Stimulated activated naive CD8-positive, alpha-beta T cell treated with anti-CD3 and anti-CD28 coated beads, Interleukin-15, Interleukin-2, amounts not matched to agents 100 ng/mL and 50 ng/mL, for 24 hours (primary cell): ENCODE data around the gene CHI3L1.

Experiments
- H3K27ac Mint-ChIP-seq: one replicate; pipeline ENCODE4 v1.8.0; 2021; ENCODE audit warnings: mild to moderate bottlenecking, mixed read lengths
- H3K27me3 Mint-ChIP-seq: one replicate; pipeline ENCODE4 v1.8.0; 2021; ENCODE audit warnings: mixed read lengths
- H3K36me3 Mint-ChIP-seq: one replicate; pipeline ENCODE4 v1.8.0; 2021; ENCODE audit warnings: low read depth, mixed read lengths
- H3K4me1 Mint-ChIP-seq: one replicate; pipeline ENCODE4 v1.8.0; 2021; ENCODE audit warnings: low read depth, mixed read lengths
- H3K4me3 Mint-ChIP-seq: one replicate; pipeline ENCODE4 v1.8.0; 2021; ENCODE audit warnings: mild to moderate bottlenecking, mixed read lengths
- H3K9me3 Mint-ChIP-seq: one replicate; pipeline ENCODE4 v1.8.0; 2021; ENCODE audit warnings: mixed read lengths

Gene CHI3L1

GRCh38 chr1:203147376-203147775, 39.1 kb downstream of the CHI3L1 start:
- no peaks in the 10 kb centered on the region for H3K36me3 Mint-ChIP-seq
- no peak overlapping the region for H3K4me3 Mint-ChIP-seq
- H3K27me3 Mint-ChIP-seq, result no peaks in the 10 kb centered on the region
- no peak overlapping the region for H3K27ac Mint-ChIP-seq
- H3K4me1 Mint-ChIP-seq, result no peaks in the 10 kb centered on the region
- H3K9me3 Mint-ChIP-seq, result no peaks in the 10 kb centered on the region

DNA sequence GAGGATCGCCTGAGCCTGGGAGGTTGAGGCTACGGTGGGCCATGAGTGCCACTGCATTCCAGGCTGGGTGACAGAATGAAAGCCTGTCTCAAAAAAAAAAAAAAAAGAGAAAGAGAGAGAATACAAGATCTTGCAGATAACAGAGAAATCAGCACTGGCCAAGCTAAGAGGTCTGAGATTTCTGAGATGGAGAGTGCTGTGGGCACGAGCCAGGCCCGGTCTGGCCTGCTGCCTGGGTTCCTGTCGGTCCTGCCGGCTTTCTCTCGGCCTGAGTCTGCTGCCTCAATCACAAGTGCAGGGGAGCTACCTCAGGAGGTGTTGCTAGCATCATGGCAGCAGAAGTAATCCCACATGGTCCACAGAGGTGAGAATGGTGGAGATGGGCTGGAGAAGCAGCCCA, 40.0 kb downstream of the CHI3L1 start:
- no peaks in the 10 kb centered on the region for H3K9me3 Mint-ChIP-seq
- no peaks in the 10 kb centered on the region for H3K4me1 Mint-ChIP-seq
- H3K27me3 Mint-ChIP-seq, result no peaks in the 10 kb centered on the region
- no peak overlapping the region for H3K27ac Mint-ChIP-seq
- H3K36me3 Mint-ChIP-seq, result no peaks in the 10 kb centered on the region
- H3K4me3 Mint-ChIP-seq, result no peak overlapping the region

DNA sequence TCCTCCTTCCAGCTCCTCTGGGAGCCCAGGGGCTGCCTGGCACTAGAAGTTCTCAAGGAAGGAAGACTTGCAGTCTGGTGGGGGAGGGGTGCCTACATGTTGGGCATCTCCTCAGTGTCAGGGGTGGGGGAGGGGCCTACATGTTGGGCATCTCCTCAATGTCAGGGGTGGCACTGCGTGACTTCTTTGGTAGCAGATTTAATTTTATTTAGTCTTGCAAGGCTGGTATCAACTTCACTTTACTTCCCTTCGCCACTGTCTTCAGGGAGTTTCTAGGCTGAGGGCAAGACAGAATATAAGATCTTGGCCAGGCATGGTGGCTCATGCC, 40.5 kb downstream of the CHI3L1 start:
- Mint-ChIP-seq H3K9me3 (no peaks in the 10 kb centered on the region), H3K27ac (no peak overlapping the region), H3K27me3 (no peaks in the 10 kb centered on the region), H3K4me1 (no peaks in the 10 kb centered on the region), H3K4me3 (no peak overlapping the region), H3K36me3 (no peaks in the 10 kb centered on the region)

DNA sequence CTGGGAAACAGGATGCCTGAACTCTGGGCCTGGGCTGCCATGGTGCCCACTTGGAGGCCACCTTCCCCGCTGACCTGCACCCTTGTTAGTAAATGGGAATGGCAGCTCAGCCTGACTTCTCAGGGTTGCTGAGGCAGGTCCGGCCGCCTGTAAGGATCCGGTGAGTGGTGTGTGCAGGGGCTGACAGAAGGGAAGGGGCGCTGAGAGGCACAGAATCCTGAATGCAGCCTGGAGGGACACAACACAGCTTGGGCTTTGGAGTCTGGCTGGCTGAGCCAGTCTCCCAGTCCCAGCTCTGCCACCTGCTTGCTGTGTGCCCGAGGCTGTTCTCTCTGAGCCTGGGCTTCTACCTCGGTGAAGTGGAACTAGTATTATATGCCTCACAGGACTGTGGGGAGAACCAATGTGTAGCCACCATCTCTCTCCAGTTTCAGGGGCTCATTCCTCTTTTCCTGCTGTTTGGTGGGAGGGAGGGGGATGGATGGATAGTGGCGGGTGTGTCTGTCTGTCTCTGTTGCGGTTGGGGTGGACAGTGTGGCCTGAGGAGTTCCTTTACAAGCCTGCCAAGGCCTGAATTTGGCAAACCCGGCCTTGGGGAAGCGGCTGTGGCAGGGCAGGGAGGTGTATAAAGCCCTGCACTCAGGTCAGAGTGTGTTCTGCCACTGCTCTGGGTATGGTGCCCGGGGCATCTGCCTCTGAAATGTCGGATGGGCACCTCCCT, 41.0 kb downstream of the CHI3L1 start:
- no peaks in the 10 kb centered on the region for H3K4me1 Mint-ChIP-seq
- no peaks in the 10 kb centered on the region for H3K9me3 Mint-ChIP-seq
- H3K4me3 Mint-ChIP-seq, result no peak overlapping the region
- H3K27me3 Mint-ChIP-seq, result no peaks in the 10 kb centered on the region
- H3K27ac Mint-ChIP-seq, result no peak overlapping the region
- H3K36me3 Mint-ChIP-seq, result no peaks in the 10 kb centered on the region

GRCh38 chr1:203144661-203145060, 41.8 kb downstream of the CHI3L1 start:
- Mint-ChIP-seq H3K9me3 (no peaks in the 10 kb centered on the region), H3K27ac (no peak overlapping the region), H3K4me1 (no peaks in the 10 kb centered on the region), H3K36me3 (no peaks in the 10 kb centered on the region), H3K4me3 (no peak overlapping the region), H3K27me3 (no peaks in the 10 kb centered on the region)

- no peaks in the 10 kb centered on the region for H3K36me3 Mint-ChIP-seq
- H3K4me3 Mint-ChIP-seq, result no peak overlapping the region
- H3K27me3 Mint-ChIP-seq, result no peaks in the 10 kb centered on the region
- no peaks in the 10 kb centered on the region for H3K9me3 Mint-ChIP-seq
- H3K27ac Mint-ChIP-seq, result no peak overlapping the region
- H3K4me1 Mint-ChIP-seq, result no peaks in the 10 kb centered on the region
Observed at GRCh38 chr1:203143641-203144040, 42.9 kb downstream of the CHI3L1 start.

DNA sequence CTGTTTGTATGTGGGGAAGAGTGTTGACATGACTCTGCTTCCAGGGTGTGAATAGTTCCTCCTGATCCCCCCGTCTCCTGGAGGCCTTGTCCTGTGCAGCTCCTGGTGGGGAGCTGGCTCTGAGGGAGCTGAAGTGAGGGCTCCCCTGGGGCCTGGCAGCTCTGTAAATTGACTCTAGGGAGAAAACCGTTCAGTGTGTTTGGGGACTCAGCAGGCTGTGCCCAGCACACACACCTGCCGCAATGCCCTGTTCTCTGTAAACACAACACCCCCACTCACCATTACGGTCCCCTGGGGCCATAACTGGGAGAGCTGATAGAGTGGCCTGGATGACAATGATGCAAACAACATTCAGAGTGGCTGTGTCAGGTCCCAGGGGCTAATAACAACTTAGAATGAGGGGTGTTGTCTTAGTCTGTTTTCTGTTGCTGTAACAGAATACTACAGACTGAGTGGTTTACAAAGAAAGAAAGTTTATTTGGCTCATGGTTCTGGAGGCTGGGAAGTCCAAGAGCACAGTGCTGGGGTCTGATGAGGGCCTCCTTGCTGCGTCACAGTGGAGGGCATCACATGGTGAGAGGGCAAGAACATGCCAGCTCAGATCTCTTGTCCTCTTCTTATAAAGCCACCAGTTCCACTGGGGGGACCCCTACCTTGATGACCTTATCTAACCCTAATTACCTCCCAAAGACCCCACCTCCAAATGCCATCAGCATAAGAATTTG, 43.7 kb downstream of the CHI3L1 start:
- Mint-ChIP-seq H3K27ac (no peak overlapping the region), H3K9me3 (no peaks in the 10 kb centered on the region), H3K4me1 (no peaks in the 10 kb centered on the region), H3K27me3 (no peaks in the 10 kb centered on the region), H3K36me3 (no peaks in the 10 kb centered on the region), H3K4me3 (no peak overlapping the region)

DNA sequence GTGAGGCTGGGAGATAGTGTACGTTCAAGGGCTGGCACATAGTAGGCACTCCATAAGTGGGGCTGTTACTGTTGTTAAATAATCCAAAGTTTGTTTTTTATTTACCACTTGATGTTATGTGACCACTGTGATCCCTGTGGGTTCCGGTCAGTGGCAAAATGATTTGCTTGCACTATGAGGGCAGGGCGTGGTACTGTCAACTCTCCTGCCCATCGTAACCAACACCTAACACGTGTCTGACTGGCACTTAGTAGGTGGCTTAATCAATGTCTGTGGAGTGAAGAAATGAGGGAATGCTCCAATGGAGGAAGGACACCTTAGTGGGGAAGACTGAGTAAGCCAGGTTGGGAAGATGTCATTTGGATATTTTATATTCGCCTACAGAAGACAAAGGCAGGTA, 44.4 kb downstream of the CHI3L1 start:
- Mint-ChIP-seq H3K4me1 (no peaks in the 10 kb centered on the region), H3K4me3 (no peak overlapping the region), H3K27ac (no peak overlapping the region), H3K36me3 (no peaks in the 10 kb centered on the region), H3K9me3 (no peaks in the 10 kb centered on the region), H3K27me3 (peaks cover 2% of the 10 kb centered on the region)

DNA sequence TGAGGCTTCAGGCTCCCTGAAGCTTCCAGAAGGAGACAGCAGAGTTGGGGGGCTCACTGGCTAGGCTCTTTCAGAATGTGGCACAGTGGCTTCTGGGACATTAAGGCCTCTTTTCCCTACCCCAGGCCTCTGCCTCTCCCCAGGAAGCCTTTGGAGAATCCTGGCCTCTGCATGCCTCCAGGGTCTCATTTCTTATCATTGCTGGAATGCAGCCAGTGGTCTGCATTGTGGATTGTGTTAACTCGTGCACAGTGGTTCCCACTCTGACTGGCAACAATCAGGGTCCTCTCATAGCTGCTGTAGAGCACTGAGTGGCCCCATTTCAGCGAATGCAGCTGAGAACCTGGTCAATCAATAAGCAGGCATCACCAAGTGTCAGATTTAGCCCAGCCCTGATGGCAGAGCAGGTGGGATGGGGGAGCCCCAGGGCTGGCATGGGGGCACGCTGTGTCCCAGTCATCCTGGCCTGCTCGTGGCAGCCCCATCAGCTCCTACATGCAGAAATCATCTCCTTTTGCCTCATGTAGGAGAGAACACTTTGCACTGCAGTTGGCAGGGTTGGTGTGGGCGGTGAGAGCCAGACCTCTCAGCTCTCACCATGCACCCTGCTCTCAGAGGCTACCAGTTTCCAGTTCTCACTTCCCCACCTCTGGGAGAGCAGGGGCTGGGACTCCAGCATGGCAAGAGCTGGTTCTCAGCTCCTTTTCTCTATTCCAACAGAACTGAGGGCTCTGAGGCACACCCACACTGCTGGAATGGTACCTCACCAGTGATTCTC, 45.6 kb downstream of the CHI3L1 start:
- Mint-ChIP-seq H3K4me1 (peaks cover 2% of the 10 kb centered on the region), H3K27me3 (peaks cover 7% of the 10 kb centered on the region), H3K36me3 (no peaks in the 10 kb centered on the region), H3K9me3 (no peaks in the 10 kb centered on the region), H3K27ac (no peak overlapping the region), H3K4me3 (no peak overlapping the region)

DNA sequence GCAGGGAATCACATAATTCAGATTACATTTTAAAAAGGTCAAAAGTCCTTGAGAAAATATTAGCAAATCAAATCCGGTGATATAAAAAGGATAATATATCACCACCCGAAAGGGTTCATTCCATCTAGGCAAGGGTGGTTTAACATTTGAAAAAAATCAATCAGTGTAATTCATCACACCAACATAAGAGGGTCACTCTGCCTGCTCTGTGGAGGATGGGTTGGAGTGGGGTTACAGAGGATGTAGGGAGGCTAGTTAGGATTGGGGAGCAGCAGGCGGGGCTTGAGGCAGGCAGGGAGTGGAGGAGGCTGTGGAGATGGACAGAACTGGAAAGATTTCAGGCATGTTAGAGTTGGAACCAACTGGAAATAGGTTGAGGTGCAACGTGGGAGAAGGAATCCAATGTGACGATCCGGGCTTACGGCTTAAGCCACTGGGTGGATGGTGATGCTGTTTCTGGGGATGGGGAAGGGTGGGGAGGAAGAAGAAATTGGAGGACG, 46.5 kb downstream of the CHI3L1 start:
- Mint-ChIP-seq H3K36me3 (no peaks in the 10 kb centered on the region), H3K9me3 (no peaks in the 10 kb centered on the region), H3K27ac (no peak overlapping the region)

GRCh38 chr1:203138066-203138465, 48.4 kb downstream of the CHI3L1 start:
- Mint-ChIP-seq H3K4me3 (no peak overlapping the region), H3K36me3 (no peaks in the 10 kb centered on the region), H3K9me3 (no peaks in the 10 kb centered on the region), H3K4me1 (peaks cover 5% of the 10 kb centered on the region), H3K27ac (no peak overlapping the region), H3K27me3 (peaks cover 7% of the 10 kb centered on the region)

More for the DNA sequence above, 46.5 kb downstream of the CHI3L1 start:
- Mint-ChIP-seq H3K27me3 (peaks cover 7% of the 10 kb centered on the region), H3K4me1 (peaks cover 5% of the 10 kb centered on the region), H3K4me3 (no peak overlapping the region)

- Mint-ChIP-seq H3K27me3 (peaks cover 7% of the 10 kb centered on the region), H3K27ac (no peak overlapping the region), H3K36me3 (no peaks in the 10 kb centered on the region), H3K4me3 (no peak overlapping the region), H3K9me3 (no peaks in the 10 kb centered on the region), H3K4me1 (peaks cover 5% of the 10 kb centered on the region)
Observed at GRCh38 chr1:203137324-203137723, 49.2 kb downstream of the CHI3L1 start.

GRCh38 chr1:203136409-203137042, 50.0 kb downstream of the CHI3L1 start:
- Mint-ChIP-seq H3K27me3 (peaks cover 7% of the 10 kb centered on the region), H3K4me3 (no peak overlapping the region), H3K27ac (no peak overlapping the region), H3K9me3 (no peaks in the 10 kb centered on the region), H3K4me1 (peaks cover 5% of the 10 kb centered on the region), H3K36me3 (no peaks in the 10 kb centered on the region)

DNA sequence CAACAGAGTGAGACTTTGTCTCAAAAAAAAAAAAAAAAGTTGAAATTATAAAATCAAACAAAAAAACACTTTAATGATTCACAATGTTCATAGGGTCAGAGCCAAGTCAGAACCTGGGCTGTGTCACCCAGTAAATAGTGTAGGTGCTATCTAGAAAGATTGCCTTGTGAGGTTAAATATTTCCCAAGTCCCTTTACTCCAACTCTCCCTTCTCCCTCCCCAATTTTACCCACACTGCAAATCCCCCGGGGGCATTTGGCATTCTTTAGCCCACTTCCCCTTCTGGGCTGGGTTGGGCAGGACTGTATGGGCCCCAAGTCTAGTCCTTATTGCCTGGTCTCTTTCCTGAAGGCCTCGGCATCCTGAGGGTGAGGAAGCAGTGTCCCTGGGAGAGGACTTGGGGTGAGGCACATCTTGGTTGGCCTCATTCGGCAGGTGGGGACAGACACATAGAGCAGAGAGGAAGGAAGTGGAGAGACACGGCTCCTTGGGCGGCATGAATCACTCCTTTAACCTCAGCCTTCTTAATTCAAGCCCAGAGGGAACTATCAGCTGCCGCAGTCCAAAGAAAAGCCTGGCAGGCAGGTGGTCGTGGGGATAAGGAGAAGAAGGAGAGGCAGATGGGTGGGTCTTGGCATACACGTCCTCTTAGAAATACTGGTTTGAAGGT, 50.7 kb downstream of the CHI3L1 start:
- H3K36me3 Mint-ChIP-seq, result no peaks in the 10 kb centered on the region
- no peaks in the 10 kb centered on the region for H3K9me3 Mint-ChIP-seq
- no peak overlapping the region for H3K27ac Mint-ChIP-seq
- H3K4me1 Mint-ChIP-seq, result peaks cover 5% of the 10 kb centered on the region
- peaks cover 7% of the 10 kb centered on the region for H3K27me3 Mint-ChIP-seq
- no peak overlapping the region for H3K4me3 Mint-ChIP-seq
